ENCODE results near the gene ZNF169. TPM values are rescaled to one million over a fixed set of nuclear protein-coding genes. Genes with fewer than 3 reads are reported as not detected.

Gene ZNF169
- total RNA-seq, 4 donors from 2014 or later, result 11.1 to 55.7 (median 21.4) TPM

DNA sequence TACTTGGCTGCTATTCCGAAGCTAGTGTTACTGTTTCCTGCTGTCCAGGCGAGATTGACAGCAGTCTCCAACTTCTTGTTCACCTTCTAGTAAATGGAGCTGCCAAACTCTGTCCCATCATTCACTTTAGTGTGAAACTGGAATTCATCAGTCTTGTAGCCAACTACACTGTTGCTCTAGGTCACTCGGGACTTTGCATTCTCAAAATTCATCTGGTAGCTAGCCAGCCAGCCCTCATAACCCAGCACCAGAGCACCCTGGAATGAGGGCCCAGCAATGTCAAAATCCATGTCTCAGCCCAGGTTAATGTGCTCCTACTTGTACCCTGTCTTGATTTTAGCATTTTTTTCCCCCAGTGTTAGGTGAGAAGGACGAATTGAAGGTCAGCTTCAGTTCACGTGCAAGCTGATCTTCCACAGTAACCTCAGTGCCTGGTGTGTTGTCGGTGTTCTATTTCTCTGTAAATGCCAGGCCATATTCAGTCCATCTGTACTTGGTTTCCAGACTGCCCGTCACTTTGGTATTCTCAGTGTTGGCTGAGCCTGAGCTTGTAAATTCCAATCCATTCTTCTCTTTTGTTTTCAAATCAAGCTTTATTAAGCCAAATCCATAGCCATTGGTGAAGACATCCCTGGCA lies 28.9 kb downstream of the ZNF169 start:
- WGBS, 2 donors, result 68 to 76% methylated on average over 7 of the region's 7 CpGs
- H3K27me3 ChIP-seq, result no peaks in the 10 kb centered on the region
- no peak for DNase-seq (ENCODE audit: low spot score in 2 of 2)
- H3K4me1 ChIP-seq, result peaks cover 0 to 9% (median 0%) of the 10 kb centered on the region in 4 donors
- H3K9me3 ChIP-seq, result peaks cover 0 to 4% (median 0%) of the 10 kb centered on the region in 4 donors
- peaks cover 0 to 62% (median 4%) of the 10 kb centered on the region in 3 donors for H3K36me3 ChIP-seq
- H3K27ac ChIP-seq, result no peak overlapping the region
- H3K4me3 ChIP-seq, result no peak overlapping the region
- TF ChIP-seq CTCF (IDR thresholded peaks at IDR 0.05), result no peak
- TF ChIP-seq EP300 (IDR thresholded peaks at IDR 0.05), result no peak
- no peak for TF ChIP-seq POLR2A (IDR thresholded peaks at IDR 0.05)

- H3K4me1 ChIP-seq, result peaks cover 0 to 9% (median 0%) of the 10 kb centered on the region in 4 donors
- peaks cover 0 to 64% (median 8%) of the 10 kb centered on the region in 3 donors for H3K36me3 ChIP-seq
- TF ChIP-seq EP300 (IDR thresholded peaks at IDR 0.05) (no peak), CTCF (IDR thresholded peaks at IDR 0.05) (no peak), POLR2A (IDR thresholded peaks at IDR 0.05) (no peak)
- no peak overlapping the region for H3K27ac ChIP-seq
- WGBS, 2 donors, result 33 to 50% methylated on average over 2 of the region's 2 CpGs
- H3K9me3 ChIP-seq, result peaks cover 0 to 4% (median 0%) of the 10 kb centered on the region in 4 donors
- no peak for DNase-seq (ENCODE audit: low spot score in 2 of 2)
- H3K27me3 ChIP-seq, result no peaks in the 10 kb centered on the region
- no peak overlapping the region for H3K4me3 ChIP-seq
Measured at GRCh38 chr9:94289691-94290090, 30.6 kb downstream of the ZNF169 start.

GRCh38 chr9:94298949-94299599 lies 40.0 kb downstream of the ZNF169 start:
- peaks cover 0 to 70% (median 0%) of the 10 kb centered on the region in 3 donors for H3K36me3 ChIP-seq
- H3K9me3 ChIP-seq, result no peaks in the 10 kb centered on the region
- H3K4me1 ChIP-seq, result no peaks in the 10 kb centered on the region
- WGBS, 2 donors, result 78 to 79% methylated on average over 9 of the region's 9 CpGs
- no peak for TF ChIP-seq EP300 (IDR thresholded peaks at IDR 0.05)
- H3K4me3 ChIP-seq, result no peak overlapping the region
- DNase-seq (ENCODE audit: low spot score in 2 of 2), result no peak
- H3K27me3 ChIP-seq, result no peaks in the 10 kb centered on the region
- no peak overlapping the region for H3K27ac ChIP-seq

GRCh38 chr9:94300470-94301301 lies 41.6 kb downstream of the ZNF169 start:
- no peak for TF ChIP-seq CTCF (IDR thresholded peaks at IDR 0.05)
- no peak for TF ChIP-seq EP300 (IDR thresholded peaks at IDR 0.05)
- no peak for TF ChIP-seq POLR2A (IDR thresholded peaks at IDR 0.05)
- peaks cover 0 to 54% (median 0%) of the 10 kb centered on the region in 3 donors for H3K36me3 ChIP-seq
- H3K4me3 ChIP-seq, result no peak overlapping the region
- no peaks in the 10 kb centered on the region for H3K4me1 ChIP-seq
- H3K27me3 ChIP-seq, result no peaks in the 10 kb centered on the region
- no peak overlapping the region for H3K27ac ChIP-seq
- H3K9me3 ChIP-seq, result no peaks in the 10 kb centered on the region
- no peak for DNase-seq (ENCODE audit: low spot score in 2 of 2)
- WGBS, 2 donors, result 89 to 93% methylated on average over 17 to 18 of the region's 20 CpGs

DNA sequence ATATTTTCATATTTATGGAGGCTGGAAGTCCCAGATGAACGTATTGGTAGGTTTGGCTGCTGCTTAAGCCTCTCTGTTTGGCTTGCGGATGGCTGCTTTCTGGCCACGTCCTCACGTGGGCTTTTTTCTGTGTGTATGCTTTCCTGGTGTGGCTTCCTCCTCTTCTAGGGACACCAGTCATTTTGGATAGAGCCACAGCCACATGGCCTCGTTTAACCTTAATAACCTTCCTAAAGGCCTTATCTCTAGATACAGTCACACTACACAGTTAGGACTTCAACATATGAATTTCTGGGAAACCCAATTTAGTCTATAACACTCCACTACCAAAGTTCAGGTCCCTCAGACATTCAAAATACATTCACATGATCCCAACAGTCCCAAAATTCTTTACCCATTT lies 42.5 kb downstream of the ZNF169 start:
- TF ChIP-seq CTCF (IDR thresholded peaks at IDR 0.05), result no peak
- TF ChIP-seq EP300 (IDR thresholded peaks at IDR 0.05), result no peak
- no peak for TF ChIP-seq POLR2A (IDR thresholded peaks at IDR 0.05)
- Histone ChIP-seq H3K36me3 (peaks cover 0 to 47% (median 0%) of the 10 kb centered on the region in 3 donors), H3K9me3 (no peaks in the 10 kb centered on the region), H3K4me3 (no peak overlapping the region), H3K4me1 (no peaks in the 10 kb centered on the region), H3K27me3 (no peaks in the 10 kb centered on the region), H3K27ac (no peak overlapping the region)
- WGBS, 2 donors, result 90 to 95% methylated on average over 5 of the region's 5 CpGs
- DNase-seq (ENCODE audit: low spot score in 2 of 2), result no peak

Data from tibial nerve (tissue), 4 donors.